Immature natural killer cell (primary cell): ENCODE measurements around the gene CHST15. TPM values are rescaled to one million over a fixed set of nuclear protein-coding genes. Genes with fewer than 3 reads are reported as not detected.
"Not testable (repeated sequence)": the region's sequence is repeated elsewhere in the genome, so short reads cannot be mapped to it uniquely, and the experiment has no call there.

Experiments used
- DNase-seq, 3 donors: peaks; one replicate each; pipeline ENCODE4 v3.0.0; 2022; ENCODE audit warnings: mixed read lengths in 1 of 3
- H3K27ac Mint-ChIP-seq, 6 donors: one replicate each; pipeline ENCODE4 v1.8.0; 2020; ENCODE audit warnings: mixed read lengths in 6 of 6, mild to moderate bottlenecking in 5 of 6, inconsistent platforms in 4 of 6, moderate library complexity in 3 of 6
- H3K27me3 Mint-ChIP-seq, 3 donors: one replicate each; pipeline ENCODE4 v1.8.0; 2020 to 2021; ENCODE audit warnings: low read depth in 3 of 3, mild to moderate bottlenecking in 3 of 3, mixed read lengths in 3 of 3, moderate library complexity in 3 of 3, inconsistent platforms in 1 of 3
- H3K36me3 Mint-ChIP-seq, 3 donors: one replicate each; pipeline ENCODE4 v1.8.0; 2020; ENCODE audit warnings: mixed read lengths in 3 of 3, inconsistent platforms in 2 of 3, mild to moderate bottlenecking in 2 of 3
- H3K4me1 Mint-ChIP-seq, 2 donors: one replicate each; pipeline ENCODE4 v1.8.0; 2020; ENCODE audit warnings: inconsistent platforms in 2 of 2, mild to moderate bottlenecking in 2 of 2, mixed read lengths in 2 of 2, moderate library complexity in 1 of 2
- H3K4me3 Mint-ChIP-seq, 5 donors: one replicate each; pipeline ENCODE4 v1.8.0; 2020; ENCODE audit warnings: mild to moderate bottlenecking in 5 of 5, mixed read lengths in 5 of 5, inconsistent platforms in 3 of 5, moderate library complexity in 3 of 5
- H3K9me3 Mint-ChIP-seq, 6 donors: one replicate each; pipeline ENCODE4 v1.8.0; 2020; ENCODE audit warnings: mild to moderate bottlenecking in 6 of 6, mixed read lengths in 6 of 6, inconsistent platforms in 4 of 6, moderate library complexity in 3 of 6
- polyA plus RNA-seq, 3 donors: library from polyadenylated mRNA; unstranded; fragments of 300-500 nt; fragmentation: Illumina TruSeq; gene quantifications; one replicate each; pipeline ENCODE4 v1.2.3, GENCODE V29; 2021

The CHST15 gene
- polyA plus RNA-seq, 3 donors from 2014 or later, result 0.07 to 0.20 (median 0.08) TPM

DNA sequence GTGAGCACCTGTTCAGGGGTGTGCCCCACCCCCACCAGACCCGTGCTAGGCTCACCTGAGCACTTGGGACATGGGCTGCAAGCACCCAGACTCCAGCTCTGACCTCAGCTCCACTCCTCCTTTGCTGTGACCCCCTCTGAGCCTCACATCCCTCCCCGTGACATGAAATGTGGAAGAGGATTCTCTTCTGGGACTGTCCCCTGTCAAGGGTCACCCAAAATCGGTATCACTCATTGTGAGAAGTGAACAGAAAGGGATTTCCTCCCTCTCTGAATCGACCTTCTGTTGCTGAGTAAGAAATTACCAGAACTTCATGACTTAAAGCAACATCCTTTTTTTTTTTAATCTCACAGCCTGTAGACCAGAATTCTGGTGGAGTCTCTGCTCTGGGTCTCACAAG, 6.2 kb upstream of the CHST15 start:
- Mint-ChIP-seq H3K4me1 (no peaks in the 10 kb centered on the region), H3K36me3 (no peaks in the 10 kb centered on the region), H3K27me3 (peaks cover 4 to 11% (median 7%) of the 10 kb centered on the region in 3 donors), H3K9me3 (no peaks in the 10 kb centered on the region), H3K27ac (no peak overlapping the region), H3K4me3 (no peak overlapping the region)
- DNase-seq, result no peak

DNA sequence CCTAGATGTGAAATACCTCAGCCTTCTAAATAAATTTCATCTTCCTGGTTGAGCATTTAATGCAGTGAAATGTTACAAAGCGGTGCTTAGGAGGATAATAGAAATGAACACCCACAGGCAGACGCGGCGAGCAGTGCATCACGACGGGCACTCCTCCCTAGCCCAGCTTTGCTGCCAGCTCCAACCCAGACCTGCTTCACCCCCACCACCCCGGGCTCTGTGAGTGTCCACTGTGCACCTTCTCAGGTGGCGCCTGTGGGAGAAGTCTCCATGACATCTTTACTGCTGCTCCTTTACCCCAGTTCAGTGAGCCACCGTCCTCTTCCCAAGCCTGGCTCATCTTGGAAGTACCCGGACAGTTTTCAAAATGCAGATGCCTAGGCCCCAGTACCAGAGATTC, 5.2 kb upstream of the CHST15 start:
- H3K4me3 Mint-ChIP-seq, result no peak overlapping the region
- no peak for DNase-seq
- peaks cover 4 to 14% (median 5%) of the 10 kb centered on the region in 3 donors for H3K27me3 Mint-ChIP-seq
- H3K27ac Mint-ChIP-seq, result no peak overlapping the region
- H3K9me3 Mint-ChIP-seq, result no peaks in the 10 kb centered on the region
- no peaks in the 10 kb centered on the region for H3K36me3 Mint-ChIP-seq
- no peaks in the 10 kb centered on the region for H3K4me1 Mint-ChIP-seq

GRCh38 chr10:124097883-124098282, 4.5 kb upstream of the CHST15 start:
- Mint-ChIP-seq H3K9me3 (no peaks in the 10 kb centered on the region), H3K4me1 (no peaks in the 10 kb centered on the region), H3K27me3 (peaks cover 5 to 14% (median 5%) of the 10 kb centered on the region in 3 donors), H3K36me3 (no peaks in the 10 kb centered on the region), H3K4me3 (no peak overlapping the region), H3K27ac (no peak overlapping the region)
- DNase-seq, result no peak

DNA sequence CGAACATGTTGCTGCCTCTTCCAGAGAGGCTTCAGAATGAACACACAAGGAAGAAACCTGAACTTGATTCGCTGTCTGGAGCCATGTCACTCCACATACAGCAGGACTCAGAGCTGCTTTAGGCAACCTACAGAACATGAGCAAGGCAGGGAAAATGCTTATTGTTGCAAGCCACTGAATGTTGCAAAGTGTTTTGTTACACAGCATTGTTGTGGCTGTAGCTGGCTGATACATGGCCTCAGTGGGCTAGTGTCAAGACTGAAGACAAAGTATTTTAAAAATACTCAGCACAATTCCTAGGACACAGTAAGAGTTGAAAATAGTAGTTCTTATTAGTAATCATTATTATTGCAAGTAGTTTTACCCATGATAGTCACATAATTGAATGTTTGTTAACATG, 3.1 kb upstream of the CHST15 start:
- Mint-ChIP-seq H3K36me3 (no peaks in the 10 kb centered on the region), H3K9me3 (no peaks in the 10 kb centered on the region), H3K4me3 (no peak overlapping the region), H3K4me1 (no peaks in the 10 kb centered on the region), H3K27ac (no peak overlapping the region), H3K27me3 (peaks cover 5 to 14% (median 5%) of the 10 kb centered on the region in 3 donors)
- no peak for DNase-seq

DNA sequence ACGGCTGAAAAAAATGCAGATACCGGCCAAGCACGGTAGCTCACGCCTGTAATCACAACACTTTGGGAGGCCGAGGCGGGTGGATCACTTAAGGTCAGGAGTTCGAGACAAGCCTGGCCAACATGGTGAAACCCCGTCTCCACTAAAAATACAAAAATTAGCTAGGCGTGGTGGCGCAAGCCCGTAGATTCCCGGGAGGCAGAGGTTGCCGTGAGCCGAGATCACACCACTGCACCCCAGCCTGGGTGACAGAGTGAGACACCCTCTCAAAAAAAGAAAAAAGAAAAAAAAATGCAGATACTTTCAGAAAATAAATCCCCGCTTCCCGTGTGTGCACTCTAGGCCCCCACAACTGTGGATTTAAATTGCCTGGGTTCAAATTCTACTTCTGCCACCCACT, 2.4 kb upstream of the CHST15 start:
- peaks cover 5 to 16% (median 5%) of the 10 kb centered on the region in 3 donors for H3K27me3 Mint-ChIP-seq
- not testable (repeated sequence) for H3K36me3 Mint-ChIP-seq, H3K27ac Mint-ChIP-seq, H3K4me1 Mint-ChIP-seq, H3K9me3 Mint-ChIP-seq, H3K4me3 Mint-ChIP-seq, DNase-seq

GRCh38 chr10:124095096-124095495, 1.7 kb upstream of the CHST15 start:
- H3K4me3 Mint-ChIP-seq, result no peak overlapping the region

DNA sequence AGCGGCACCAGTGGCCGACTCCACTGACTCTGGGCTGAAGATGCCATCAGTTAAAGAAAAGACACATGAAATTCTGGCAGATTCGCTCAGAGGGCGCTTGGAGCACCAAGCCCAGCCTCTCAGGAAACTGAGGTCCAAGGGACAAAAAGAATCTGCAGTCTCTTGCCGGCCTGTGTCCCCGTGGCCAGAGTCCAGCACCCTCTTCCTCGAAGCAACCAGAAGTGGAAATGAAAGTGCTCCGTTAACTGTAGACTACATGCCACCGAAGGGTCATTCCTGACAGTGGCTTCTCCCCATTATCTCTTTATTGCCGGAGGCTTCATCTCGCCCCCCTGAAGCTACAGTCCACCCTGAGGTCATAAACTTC, 1.0 kb upstream of the CHST15 start:
- H3K27ac Mint-ChIP-seq, result no peak overlapping the region
- H3K27me3 Mint-ChIP-seq, result peaks cover 5 to 22% (median 5%) of the 10 kb centered on the region in 3 donors
- H3K4me3 Mint-ChIP-seq, result peak overlapping the region in 1 of 5 donors; percentile 30

More at GRCh38 chr10:124095096-124095495, 1.7 kb upstream of the CHST15 start:
- Mint-ChIP-seq H3K27me3 (peaks cover 5 to 19% (median 5%) of the 10 kb centered on the region in 3 donors), H3K36me3 (peaks cover 0 to 4% (median 3%) of the 10 kb centered on the region in 3 donors), H3K4me1 (peaks cover 0 to 2% of the 10 kb centered on the region in 2 donors), H3K9me3 (peaks cover 0 to 3% (median 0%) of the 10 kb centered on the region in 6 donors), H3K27ac (no peak overlapping the region)
- no peak for DNase-seq

DNA sequence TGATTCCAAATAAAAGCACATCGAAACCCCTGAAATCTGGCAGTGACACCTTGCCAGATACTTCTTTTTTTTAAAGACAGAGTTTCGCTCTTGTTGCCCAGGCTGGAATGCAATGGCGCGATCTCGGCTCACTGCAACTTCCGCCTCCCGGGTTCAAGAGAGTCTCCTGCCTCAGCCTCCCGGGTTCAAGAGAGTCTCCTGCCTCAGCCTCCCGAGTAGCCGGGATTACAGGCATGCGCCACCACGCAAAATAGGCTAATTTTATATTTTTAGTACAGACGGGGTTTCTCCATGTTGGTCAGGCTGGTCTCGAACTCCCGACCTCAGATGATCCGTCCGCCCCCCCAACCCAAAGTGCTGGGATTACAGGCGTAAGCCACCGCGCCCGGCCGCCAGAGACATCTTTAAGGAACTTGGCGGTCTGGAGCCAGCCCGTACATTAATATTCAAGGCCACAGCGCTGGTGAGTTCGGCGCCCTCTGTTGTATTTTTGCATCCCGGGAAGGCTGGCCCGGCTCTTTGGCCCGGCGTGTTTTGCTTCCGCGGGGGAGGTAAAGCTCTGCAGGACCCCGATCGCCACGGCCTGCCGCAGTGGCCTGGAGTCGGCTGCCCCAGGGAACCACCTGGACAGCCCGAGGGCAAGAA, 498 bp upstream of the CHST15 start:
- H3K27me3 Mint-ChIP-seq, result peaks cover 3 to 22% (median 5%) of the 10 kb centered on the region in 3 donors
- DNase-seq, H3K4me1 Mint-ChIP-seq, H3K27ac Mint-ChIP-seq, H3K36me3 Mint-ChIP-seq, H3K9me3 Mint-ChIP-seq, H3K4me3 Mint-ChIP-seq: not testable (repeated sequence)

More for the DNA sequence above, 1.0 kb upstream of the CHST15 start:
- Mint-ChIP-seq H3K4me1 (peaks cover 0 to 2% of the 10 kb centered on the region in 2 donors), H3K9me3 (peaks cover 0 to 3% (median 0%) of the 10 kb centered on the region in 6 donors), H3K36me3 (peaks cover 0 to 4% (median 3%) of the 10 kb centered on the region in 3 donors)
- no peak for DNase-seq

DNA sequence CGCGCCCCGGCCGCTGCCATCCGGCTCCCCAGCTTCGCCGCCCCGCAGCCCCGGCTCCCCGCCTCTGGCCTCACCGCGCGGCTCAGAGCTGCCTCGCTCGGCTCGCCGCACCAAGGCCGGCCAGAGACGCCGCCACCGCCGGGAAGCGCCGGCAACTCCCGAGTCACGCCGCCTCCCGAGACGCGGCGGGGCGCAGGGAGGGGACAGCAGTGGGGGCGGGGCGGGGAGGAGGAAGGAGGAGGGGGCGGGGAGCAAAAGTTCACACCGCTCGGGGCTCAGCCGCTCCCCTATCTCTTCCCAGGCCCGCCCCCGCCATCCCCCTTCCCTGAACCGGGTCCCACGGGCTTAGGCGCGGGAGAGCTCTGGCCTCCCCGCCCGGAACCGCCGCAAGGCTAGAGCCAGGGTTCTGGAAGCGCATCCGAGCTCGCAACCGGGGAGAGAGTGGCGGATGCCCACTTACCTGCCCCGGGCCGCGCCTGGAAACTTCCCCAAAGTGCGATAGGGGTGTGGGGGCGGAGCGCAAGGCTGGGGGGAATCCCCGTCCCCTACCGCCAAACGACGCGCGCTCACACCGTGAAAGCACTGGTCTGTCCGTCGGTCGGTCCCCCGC, 1.0 kb downstream of the CHST15 start:
- H3K4me3 Mint-ChIP-seq, result no peak overlapping the region
- no peak overlapping the region for H3K27ac Mint-ChIP-seq
- peaks cover 1 to 21% (median 7%) of the 10 kb centered on the region in 3 donors for H3K27me3 Mint-ChIP-seq
- H3K4me1 Mint-ChIP-seq, result peaks cover 0 to 2% of the 10 kb centered on the region in 2 donors
- no peak for DNase-seq
- peaks cover 0 to 3% (median 0%) of the 10 kb centered on the region in 6 donors for H3K9me3 Mint-ChIP-seq
- H3K36me3 Mint-ChIP-seq, result peaks cover 0 to 4% (median 3%) of the 10 kb centered on the region in 3 donors

DNA sequence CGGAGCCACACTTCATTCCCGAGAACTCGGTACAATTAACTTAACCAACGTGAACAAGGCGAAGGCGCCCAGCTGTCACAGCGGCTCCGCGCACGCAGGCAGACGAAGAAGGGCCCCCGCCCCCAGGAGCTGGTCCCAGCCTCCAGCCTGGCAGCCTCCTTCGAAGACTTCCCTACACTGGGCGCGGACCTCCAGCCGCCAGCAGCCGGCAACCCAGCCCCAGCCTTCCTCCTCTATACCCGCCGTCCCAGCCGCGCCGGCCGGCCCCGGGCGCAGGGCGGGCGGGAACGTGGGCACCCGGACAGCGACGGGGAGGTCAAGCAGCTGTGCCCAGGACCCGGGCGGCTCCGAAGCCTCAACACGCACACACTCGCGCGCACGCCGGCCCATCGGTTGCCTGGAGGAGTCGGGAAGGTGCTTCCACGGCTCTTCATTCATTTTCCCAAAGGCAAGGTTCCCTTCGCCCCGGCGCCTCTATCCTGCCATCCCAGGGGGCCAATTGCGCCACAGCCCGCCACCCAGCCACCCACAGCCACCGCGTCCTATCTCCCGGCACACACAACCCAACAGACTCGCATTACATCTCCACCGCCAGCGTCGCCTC, 1.6 kb downstream of the CHST15 start:
- Mint-ChIP-seq H3K27me3 (peaks cover 2 to 23% (median 7%) of the 10 kb centered on the region in 3 donors), H3K4me1 (peaks cover 0 to 2% of the 10 kb centered on the region in 2 donors), H3K27ac (no peak overlapping the region), H3K36me3 (peaks cover 0 to 4% (median 3%) of the 10 kb centered on the region in 3 donors), H3K9me3 (peaks cover 0 to 3% (median 0%) of the 10 kb centered on the region in 6 donors), H3K4me3 (no peak overlapping the region)
- no peak for DNase-seq

DNA sequence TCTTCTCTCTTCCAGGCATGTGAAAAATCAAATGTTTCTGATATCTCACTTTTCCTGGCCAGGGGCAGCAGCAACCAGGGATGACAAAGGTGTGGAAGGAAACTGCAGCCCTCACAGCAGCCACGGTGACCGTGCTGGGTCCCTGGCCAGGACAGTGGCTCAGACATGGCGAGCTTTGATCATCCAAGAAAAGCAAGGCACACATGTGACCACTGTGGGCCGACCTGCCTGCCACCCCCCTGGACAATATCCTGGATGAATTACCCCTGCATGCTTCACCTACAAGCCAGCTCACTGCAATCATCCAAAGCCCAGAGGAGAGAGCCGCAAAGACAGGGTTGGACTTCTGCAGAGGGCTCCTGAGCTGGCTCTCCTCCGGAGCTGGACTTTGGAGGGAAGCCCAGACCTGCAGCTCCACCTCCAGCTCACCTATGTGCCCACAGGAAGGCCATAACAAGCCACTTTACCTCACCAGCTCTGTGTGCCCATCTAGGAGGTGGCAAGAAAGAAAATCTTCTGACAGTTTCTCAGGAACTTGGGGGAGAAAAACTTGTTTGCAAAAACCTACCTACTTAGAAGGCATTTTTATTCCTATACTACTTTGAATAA, 2.7 kb downstream of the CHST15 start:
- H3K9me3 Mint-ChIP-seq, result peaks cover 0 to 3% (median 0%) of the 10 kb centered on the region in 6 donors
- H3K36me3 Mint-ChIP-seq, result peaks cover 0 to 4% (median 3%) of the 10 kb centered on the region in 3 donors
- H3K4me3 Mint-ChIP-seq, result peak overlapping the region in 2 of 5 donors; percentile 44 to 58
- peaks cover 0 to 2% of the 10 kb centered on the region in 2 donors for H3K4me1 Mint-ChIP-seq
- peaks cover 4 to 19% (median 5%) of the 10 kb centered on the region in 3 donors for H3K27me3 Mint-ChIP-seq
- no peak overlapping the region for H3K27ac Mint-ChIP-seq
- no peak for DNase-seq

DNA sequence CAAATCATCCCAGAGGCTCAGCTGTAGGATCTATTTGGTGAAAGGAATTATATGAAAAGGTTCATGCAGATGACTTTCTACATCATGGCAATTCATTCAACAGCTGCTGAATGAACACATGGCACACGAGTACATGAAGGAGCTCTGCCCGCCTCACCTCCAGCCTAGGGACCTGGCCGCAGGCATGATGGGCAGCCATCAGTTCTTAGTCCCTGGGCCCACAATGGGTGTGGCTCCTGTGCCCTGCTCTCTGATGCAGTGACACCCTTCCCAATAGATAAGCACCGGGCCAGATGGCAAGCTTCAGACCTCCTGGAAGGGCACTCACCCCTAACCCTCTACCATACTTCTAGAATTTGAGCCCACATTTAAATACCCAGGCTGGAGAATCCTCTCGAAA, 3.5 kb downstream of the CHST15 start:
- no peak for DNase-seq
- H3K4me1 Mint-ChIP-seq, result peaks cover 0 to 2% of the 10 kb centered on the region in 2 donors
- no peak overlapping the region for H3K27ac Mint-ChIP-seq
- peaks cover 0 to 4% (median 3%) of the 10 kb centered on the region in 3 donors for H3K36me3 Mint-ChIP-seq
- peaks cover 3 to 19% (median 4%) of the 10 kb centered on the region in 3 donors for H3K27me3 Mint-ChIP-seq
- H3K4me3 Mint-ChIP-seq, result no peak overlapping the region
- H3K9me3 Mint-ChIP-seq, result peaks cover 0 to 3% (median 0%) of the 10 kb centered on the region in 6 donors

- H3K36me3 Mint-ChIP-seq, result peaks cover 0 to 4% (median 3%) of the 10 kb centered on the region in 3 donors
- H3K27me3 Mint-ChIP-seq, result peaks cover 2 to 18% (median 5%) of the 10 kb centered on the region in 3 donors
- peaks cover 0 to 3% (median 0%) of the 10 kb centered on the region in 6 donors for H3K9me3 Mint-ChIP-seq
- peaks cover under 1 to 2% of the 10 kb centered on the region in 2 donors for H3K4me1 Mint-ChIP-seq
- no peak overlapping the region for H3K27ac Mint-ChIP-seq
- H3K4me3 Mint-ChIP-seq, result no peak overlapping the region
- no peak for DNase-seq
Observed at GRCh38 chr10:124088915-124089314, 4.5 kb downstream of the CHST15 start.
